ENCODE data around the gene OVAAL. TPM values are rescaled to one million over a fixed set of nuclear protein-coding genes. Genes with fewer than 3 reads are reported as not detected.

OVAAL gene
- total RNA-seq, 4 donors from 2014 or later, result not detected

DNA sequence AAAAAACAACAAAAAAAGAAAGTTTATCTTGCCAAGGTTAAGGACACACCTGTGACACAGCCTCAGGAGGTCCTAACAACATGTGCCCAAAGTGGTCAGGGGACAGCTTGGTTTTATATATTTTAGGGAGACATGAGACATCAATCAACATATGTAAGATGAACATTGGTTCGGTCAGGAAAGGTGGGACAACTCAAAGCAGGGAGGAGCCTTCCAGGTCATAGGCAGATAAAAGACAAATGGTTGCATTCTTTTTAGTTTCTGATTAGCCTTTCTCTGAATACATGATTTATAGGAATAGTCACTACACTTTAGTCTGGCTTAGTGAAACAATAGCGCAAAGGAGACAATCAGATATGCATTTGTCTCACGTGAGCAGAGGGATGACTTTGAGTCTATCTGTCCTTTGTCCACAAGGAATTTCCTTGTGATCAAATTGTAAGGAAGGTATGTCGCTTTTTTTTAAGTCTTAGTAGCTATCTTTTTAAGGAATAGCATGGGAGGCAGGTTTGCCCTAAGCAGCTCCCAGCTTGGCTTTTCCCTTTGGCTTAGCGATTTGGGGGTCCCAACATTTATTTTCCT is 23.3 kb upstream of the OVAAL start:
- WGBS, 2 donors, result 87 to 92% methylated on average over 5 of the region's 5 CpGs
- no peak for DNase-seq (ENCODE audit: low spot score in 2 of 2)
- intact Hi-C loops (cut with DNase I; ENCODE audit: low total_unique reads), result loop anchor here (10.0 kb wide), 1 partner anchor 319 kb away; no protein-coding TSS in a partner anchor
- TF ChIP-seq, protein P1, sequence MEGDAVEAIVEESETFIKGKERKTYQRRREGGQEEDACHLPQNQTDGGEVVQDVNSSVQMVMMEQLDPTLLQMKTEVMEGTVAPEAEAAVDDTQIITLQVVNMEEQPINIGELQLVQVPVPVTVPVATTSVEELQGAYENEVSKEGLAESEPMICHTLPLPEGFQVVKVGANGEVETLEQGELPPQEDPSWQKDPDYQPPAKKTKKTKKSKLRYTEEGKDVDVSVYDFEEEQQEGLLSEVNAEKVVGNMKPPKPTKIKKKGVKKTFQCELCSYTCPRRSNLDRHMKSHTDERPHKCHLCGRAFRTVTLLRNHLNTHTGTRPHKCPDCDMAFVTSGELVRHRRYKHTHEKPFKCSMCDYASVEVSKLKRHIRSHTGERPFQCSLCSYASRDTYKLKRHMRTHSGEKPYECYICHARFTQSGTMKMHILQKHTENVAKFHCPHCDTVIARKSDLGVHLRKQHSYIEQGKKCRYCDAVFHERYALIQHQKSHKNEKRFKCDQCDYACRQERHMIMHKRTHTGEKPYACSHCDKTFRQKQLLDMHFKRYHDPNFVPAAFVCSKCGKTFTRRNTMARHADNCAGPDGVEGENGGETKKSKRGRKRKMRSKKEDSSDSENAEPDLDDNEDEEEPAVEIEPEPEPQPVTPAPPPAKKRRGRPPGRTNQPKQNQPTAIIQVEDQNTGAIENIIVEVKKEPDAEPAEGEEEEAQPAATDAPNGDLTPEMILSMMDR (IDR thresholded peaks at IDR 0.05), result no peak
- TF ChIP-seq POLR2A (IDR thresholded peaks at IDR 0.05), result no peak
- no peak overlapping the region for H3K4me3 ChIP-seq (ENCODE audit: low read depth, poor library complexity, severe bottlenecking)

DNA sequence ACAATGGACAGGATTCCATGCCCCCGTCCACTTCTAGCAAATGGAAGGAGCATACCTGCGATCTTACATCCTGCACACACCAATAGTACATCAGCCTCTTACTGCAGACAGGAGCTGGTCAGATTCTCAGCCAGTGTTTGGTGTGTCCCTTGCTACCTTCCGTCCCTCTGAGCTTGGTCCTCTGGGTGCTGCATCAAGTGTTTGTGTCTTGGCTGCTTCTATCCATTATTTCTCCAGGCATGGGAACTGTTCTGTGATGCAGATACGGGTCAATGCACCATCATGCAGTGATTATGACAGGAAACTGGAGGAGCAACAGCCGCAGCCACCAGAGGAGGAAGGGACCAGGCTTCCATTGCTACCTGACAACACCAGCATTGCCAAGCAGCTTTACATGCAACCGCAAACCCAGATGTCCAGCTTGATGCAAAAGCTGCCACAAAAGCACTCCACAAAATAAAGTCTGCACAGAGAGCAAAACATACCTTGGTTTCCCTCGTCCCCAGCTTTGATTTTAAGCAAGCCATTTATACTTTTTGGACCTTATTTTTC is 21.9 kb upstream of the OVAAL start:
- WGBS, 2 donors, result 78 to 82% methylated on average over 7 of the region's 7 CpGs
- H3K4me3 ChIP-seq (ENCODE audit: low read depth, poor library complexity, severe bottlenecking), result no peak overlapping the region
- DNase-seq (ENCODE audit: low spot score in 2 of 2), result no peak
- no peak for TF ChIP-seq POLR2A (IDR thresholded peaks at IDR 0.05)
- TF ChIP-seq, protein P1 (IDR thresholded peaks at IDR 0.05), result no peak
- intact Hi-C loops (cut with DNase I; ENCODE audit: low total_unique reads), result loop anchor here (10.0 kb wide), 1 partner anchor 318 kb away; no protein-coding TSS in a partner anchor

DNA sequence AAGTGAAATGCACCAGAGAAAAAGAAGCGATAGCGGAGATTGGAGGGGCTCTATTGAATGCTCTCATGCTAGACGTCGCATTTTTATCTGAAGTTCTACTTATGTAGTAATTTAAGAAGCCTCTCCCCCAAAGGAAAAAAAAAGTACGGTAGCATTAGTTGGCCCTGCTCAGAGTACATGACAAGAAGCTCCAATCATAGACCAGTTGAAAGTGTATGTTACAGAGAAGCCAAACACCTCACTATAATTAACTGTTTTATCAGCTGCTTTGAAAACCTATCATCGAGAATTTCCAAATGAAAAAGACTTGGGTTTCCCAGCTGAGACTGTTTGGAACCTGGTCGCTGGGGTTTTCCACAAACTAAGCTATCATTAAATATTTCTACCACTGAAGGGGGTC is 19.6 kb upstream of the OVAAL start:
- DNase-seq (ENCODE audit: low spot score in 2 of 2), result no peak
- 89 to 90% methylated on average over 7 of the region's 7 CpGs for WGBS, 2 donors
- TF ChIP-seq POLR2A (IDR thresholded peaks at IDR 0.05), result no peak
- TF ChIP-seq, protein P1 (IDR thresholded peaks at IDR 0.05), result no peak
- no peak overlapping the region for H3K4me3 ChIP-seq (ENCODE audit: low read depth, poor library complexity, severe bottlenecking)
- intact Hi-C loops (cut with DNase I; ENCODE audit: low total_unique reads), result loop anchor here (10.0 kb wide), 1 partner anchor 316 kb away; no protein-coding TSS in a partner anchor

DNA sequence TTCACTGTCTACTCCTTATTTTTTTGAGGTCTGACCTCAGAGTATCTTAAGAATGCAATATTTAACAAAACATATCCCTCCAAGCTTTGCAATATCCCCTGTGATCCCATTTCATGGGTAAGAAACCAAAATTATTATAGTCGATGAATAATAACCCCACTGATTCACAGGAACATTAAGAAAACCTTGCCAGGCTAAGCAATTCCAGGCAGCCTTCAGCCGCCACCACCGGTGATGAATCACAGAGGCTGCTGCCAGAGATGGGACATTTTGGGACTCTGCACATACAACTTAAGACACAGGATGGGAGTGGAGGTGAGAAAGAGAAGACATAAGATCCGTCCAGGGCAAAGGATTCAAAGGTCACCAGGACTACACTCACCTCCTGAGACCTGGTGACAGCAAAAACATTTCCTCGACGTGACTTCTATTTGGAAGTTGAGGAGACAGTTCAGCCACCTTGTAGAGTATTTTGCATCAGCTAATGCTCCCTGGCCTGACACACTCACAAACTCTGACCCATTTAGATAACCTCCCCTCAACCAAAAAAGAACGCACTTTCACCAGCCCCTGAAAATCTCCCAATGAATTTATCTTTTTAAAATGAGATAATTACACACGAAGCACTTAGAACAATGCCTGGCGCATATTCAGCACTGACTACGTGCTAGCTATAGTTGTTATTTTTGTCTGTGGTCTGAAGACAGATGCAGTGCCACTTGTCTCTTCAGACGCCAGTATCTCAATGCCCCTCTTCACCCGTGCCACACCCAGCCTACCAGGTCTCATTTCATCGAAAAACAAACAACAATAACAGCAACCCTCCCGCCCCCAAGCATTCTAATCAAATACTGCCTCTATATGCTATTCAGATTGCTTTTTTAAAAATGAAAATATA is 17.8 kb upstream of the OVAAL start:
- intact Hi-C loops (cut with DNase I; ENCODE audit: low total_unique reads), result no loop called here
- 73% methylated on average over 14 of the region's 14 CpGs for WGBS, 2 donors
- no peak for DNase-seq (ENCODE audit: low spot score in 2 of 2)
- no peak overlapping the region for H3K4me3 ChIP-seq (ENCODE audit: low read depth, poor library complexity, severe bottlenecking)
- TF ChIP-seq POLR2A (IDR thresholded peaks at IDR 0.05), result no peak
- TF ChIP-seq, protein P1 (IDR thresholded peaks at IDR 0.05), result no peak

DNA sequence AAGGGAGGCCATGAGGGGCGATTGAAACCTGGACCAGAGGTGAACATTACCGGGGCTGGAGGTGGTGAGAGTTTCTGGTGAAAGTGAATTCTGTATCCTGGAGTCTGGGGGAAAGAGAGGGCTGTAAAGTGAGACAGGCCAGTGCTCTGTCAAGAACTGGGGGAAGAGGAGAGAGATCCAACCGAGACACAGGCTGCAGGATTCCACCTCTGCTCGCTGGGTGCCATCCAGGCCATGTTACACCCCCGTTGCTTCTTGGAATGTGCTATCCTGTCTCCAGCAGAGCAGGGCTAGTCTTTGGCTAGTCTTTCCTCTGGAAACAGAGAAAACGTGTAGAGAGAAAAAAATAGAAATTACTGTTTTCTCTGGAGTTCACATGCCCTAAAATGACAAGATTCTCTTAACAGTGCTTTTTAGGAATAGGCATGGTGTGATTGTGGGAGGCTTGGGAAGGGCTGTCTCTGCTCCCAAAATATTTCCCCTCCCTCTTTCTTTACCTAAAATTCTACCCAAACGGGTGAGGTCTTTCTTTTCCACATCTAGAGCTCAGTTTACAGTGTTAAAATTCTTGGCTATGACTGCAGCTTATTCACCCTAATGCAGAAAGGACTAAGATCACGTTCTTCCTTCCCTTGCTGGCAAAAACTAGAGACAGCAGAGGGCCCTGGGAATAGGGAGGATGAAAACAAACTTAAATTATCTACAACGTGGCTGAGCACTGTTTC is 16.5 kb upstream of the OVAAL start:
- DNase-seq (ENCODE audit: low spot score in 2 of 2), result no peak
- 39 to 55% methylated on average over 9 of the region's 9 CpGs for WGBS, 2 donors
- H3K4me3 ChIP-seq (ENCODE audit: low read depth, poor library complexity, severe bottlenecking), result no peak overlapping the region
- intact Hi-C loops (cut with DNase I; ENCODE audit: low total_unique reads), result no loop called here
- TF ChIP-seq POLR2A (IDR thresholded peaks at IDR 0.05), result no peak
- TF ChIP-seq, protein P1 (IDR thresholded peaks at IDR 0.05), result no peak

All from lower leg skin (tissue), 4 donors.